Psoas muscle (tissue), 8 donors: Measurements from ENCODE around the gene C12orf57. TPM values are rescaled to one million over a fixed set of nuclear protein-coding genes. Genes with fewer than 3 reads are reported as not detected.
A peak's percentile ranks its signal among the peaks of the same experiment; 100 is the strongest.

Source experiments
- ATAC-seq, 4 donors: fragments of 200-7000 bp; cut with Tn5 transposase; one replicate each; pipeline ENCODE4 v1.9.1; 2020; ENCODE audit warnings: moderate library complexity in 3 of 4, mild to moderate bottlenecking in 2 of 4
- DNase-seq, 2 donors: peaks; one replicate each; pipeline ENCODE4 v3.0.0-alpha.2; 2020
- H3K27ac ChIP-seq: fragments of 200-600 bp; one replicate; pipeline ENCODE4 v1.8.0; 2022
- H3K27me3 ChIP-seq, 3 donors: fragments of 200-600 bp in 1 of 3; one replicate each; pipeline versions ENCODE4 v1.6.1 to v1.8.0; 2013 to 2022; ENCODE audit warnings: low read length in 2 of 3, mild to moderate bottlenecking in 2 of 3, moderate library complexity in 1 of 3; ENCODE audit not compliant: insufficient read depth in 3 of 3
- H3K36me3 ChIP-seq, 2 donors: fragments of 200-600 bp in 1 of 2; one replicate each; pipeline versions ENCODE4 v1.6.1 to v1.8.0; 2013 to 2022; ENCODE audit warnings: low read depth in 1 of 2, mild to moderate bottlenecking in 1 of 2, moderate library complexity in 1 of 2; ENCODE audit not compliant: insufficient read depth in 1 of 2
- H3K4me1 ChIP-seq: fragments of 200-600 bp; one replicate; pipeline ENCODE4 v1.8.0; 2022
- H3K4me3 ChIP-seq: fragments of 200-600 bp; one replicate; pipeline ENCODE4 v1.8.0; 2022; ENCODE audit warnings: mild to moderate bottlenecking
- H3K9me3 ChIP-seq: fragments of 200-600 bp; one replicate; pipeline ENCODE4 v1.8.0; 2022
- WGBS, 3 donors: extraction: QIAGEN DNeasy Blood & Tissue Kit; methylation state at CpG; one replicate each; pipeline versions ENCODE4 v1.1.6 to v1.1.7; 2013; 5-methylcytosine and 5-hydroxymethylcytosine counted together
- intact Hi-C, 2 donors: fragments of 100-400 bp; cut with DNase I; formaldehyde crosslinking; loops; one replicate each; pipeline versions ENCODE4 v1.11.0 to v1.14.2; 2022
- polyA plus RNA-seq, 3 donors: library from polyadenylated mRNA; stranded (reverse); fragments of 200-250 nt; gene quantifications; one replicate each; pipeline ENCODE4 v1.2.3, GENCODE V29; 2013
- total RNA-seq, 4 donors: library from RNA; stranded (reverse); fragmentation: NEBNext Ultra II Directional in 2 of 4; extraction: Animal tissue kit (Norgen Biotek cat#: 25700) in 2 of 4; gene quantifications; one replicate each; pipeline versions ENCODE4 v1.2.1 to v1.2.4, GENCODE V29; 2021 to 2023
- TF ChIP-seq, protein P1 (sequence below): fragments of 200-600 bp; IDR thresholded peaks from one replicate; pipeline ENCODE4 v1.8.0; 2022; ENCODE audit warnings: antibody characterized with exemption
- donor health status: healthy with polysubstance abuse.
- donor health status: DM: no; HTN: no; CAD: no; lungs with moderate emphysema.
- donor health status: Bipolar disorder and iron deficiency.
- donor health status: healthy.
- donor health status: DM: yes; HTN: yes; CAD: no.
- donor health status: DM: no; HTN: no; CAD: no.
- donor health status: DM: no; HTN: no; CAD: no.
- donor health status: DM: yes; HTN: yes; CAD: no.

Gene C12orf57
- total and polyA plus RNA-seq, 7 donors = 80.4 to 269 (median 110) TPM

DNA sequence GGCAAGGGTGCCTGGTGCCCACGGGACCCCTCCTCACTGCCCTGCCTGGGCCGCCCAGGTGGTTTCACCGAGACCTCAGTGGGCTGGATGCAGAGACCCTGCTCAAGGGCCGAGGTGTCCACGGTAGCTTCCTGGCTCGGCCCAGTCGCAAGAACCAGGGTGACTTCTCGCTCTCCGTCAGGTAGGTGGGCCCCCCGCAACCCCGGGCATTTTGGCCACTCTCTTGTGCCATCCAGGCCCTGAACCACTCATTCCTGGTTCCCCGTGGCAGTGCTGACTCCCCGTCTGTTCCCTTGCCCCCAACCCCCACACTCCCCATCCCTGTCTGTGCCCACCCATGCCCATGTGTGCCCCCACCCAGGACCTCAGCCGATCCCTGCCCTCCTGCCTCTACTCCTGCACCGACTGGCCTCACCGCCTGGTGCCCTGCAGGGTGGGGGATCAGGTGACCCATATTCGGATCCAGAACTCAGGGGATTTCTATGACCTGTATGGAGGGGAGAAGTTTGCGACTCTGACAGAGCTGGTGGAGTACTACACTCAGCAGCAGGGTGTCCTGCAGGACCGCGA is 7.8 kb downstream of the C12orf57 start:
- H3K27me3 ChIP-seq = no peaks in the 10 kb centered on the region
- intact Hi-C loops = loop anchor here in 1 of 2 donors (5.0 kb wide), 1 partner anchor 81 kb away; no protein-coding TSS in a partner anchor
- WGBS, 3 donors = 87 to 93% (median 87%) methylated on average over 20 of the region's 20 CpGs
- H3K9me3 ChIP-seq = no peaks in the 10 kb centered on the region
- H3K27ac ChIP-seq = no peak overlapping the region
- H3K4me1 ChIP-seq = no peaks in the 10 kb centered on the region
- peak overlapping the region; percentile 50 for H3K4me3 ChIP-seq
- no peak for ATAC-seq
- DNase-seq = peak in 1 of 2 donors; percentile 53
- H3K36me3 ChIP-seq = peaks cover 0 to 5% of the 10 kb centered on the region in 2 donors
- TF ChIP-seq, protein P1, sequence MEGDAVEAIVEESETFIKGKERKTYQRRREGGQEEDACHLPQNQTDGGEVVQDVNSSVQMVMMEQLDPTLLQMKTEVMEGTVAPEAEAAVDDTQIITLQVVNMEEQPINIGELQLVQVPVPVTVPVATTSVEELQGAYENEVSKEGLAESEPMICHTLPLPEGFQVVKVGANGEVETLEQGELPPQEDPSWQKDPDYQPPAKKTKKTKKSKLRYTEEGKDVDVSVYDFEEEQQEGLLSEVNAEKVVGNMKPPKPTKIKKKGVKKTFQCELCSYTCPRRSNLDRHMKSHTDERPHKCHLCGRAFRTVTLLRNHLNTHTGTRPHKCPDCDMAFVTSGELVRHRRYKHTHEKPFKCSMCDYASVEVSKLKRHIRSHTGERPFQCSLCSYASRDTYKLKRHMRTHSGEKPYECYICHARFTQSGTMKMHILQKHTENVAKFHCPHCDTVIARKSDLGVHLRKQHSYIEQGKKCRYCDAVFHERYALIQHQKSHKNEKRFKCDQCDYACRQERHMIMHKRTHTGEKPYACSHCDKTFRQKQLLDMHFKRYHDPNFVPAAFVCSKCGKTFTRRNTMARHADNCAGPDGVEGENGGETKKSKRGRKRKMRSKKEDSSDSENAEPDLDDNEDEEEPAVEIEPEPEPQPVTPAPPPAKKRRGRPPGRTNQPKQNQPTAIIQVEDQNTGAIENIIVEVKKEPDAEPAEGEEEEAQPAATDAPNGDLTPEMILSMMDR = no peak

DNA sequence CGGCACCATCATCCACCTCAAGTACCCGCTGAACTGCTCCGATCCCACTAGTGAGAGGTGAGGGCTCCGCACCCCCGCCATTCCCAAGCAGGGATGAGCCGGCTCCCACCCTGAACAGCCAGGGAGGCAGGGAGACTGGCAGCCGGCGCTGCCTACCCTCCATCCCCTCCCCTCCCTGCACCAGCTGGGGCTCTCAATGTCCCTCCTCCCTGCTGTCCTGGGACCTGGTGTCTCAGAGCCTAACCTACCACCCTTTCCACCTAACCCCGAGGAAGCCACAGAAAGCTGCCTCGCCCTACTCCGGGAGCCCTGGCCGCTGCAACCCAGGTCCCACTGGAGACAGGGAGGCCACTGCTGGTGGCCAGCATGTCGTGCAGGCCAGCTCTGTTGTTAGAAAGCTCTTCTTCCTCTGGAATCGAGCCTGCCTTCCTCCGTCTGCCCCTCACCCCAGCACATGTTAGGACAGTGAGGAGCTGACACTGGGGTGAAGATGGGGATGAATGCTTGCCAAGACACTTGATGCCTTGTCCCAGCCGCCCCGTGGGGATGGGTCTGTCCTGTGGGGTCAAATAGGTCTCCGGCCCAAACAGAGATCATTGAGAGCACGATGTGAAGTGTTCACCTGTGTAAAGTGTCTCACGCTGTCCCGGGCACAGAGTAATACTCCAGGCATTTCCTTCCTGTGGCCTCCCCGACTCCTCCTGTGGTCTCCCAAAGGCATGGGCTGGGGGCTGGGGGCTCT is 8.5 kb downstream of the C12orf57 start:
- intact Hi-C loops = loop anchor here in 1 of 2 donors (5.0 kb wide), 1 partner anchor 80 kb away; no protein-coding TSS in a partner anchor
- no peaks in the 10 kb centered on the region for H3K9me3 ChIP-seq
- peak overlapping the region; percentile 50 for H3K4me3 ChIP-seq
- H3K27ac ChIP-seq = no peak overlapping the region
- ATAC-seq (no peak), DNase-seq (peak in 1 of 2 donors; percentile 44)
- 60 to 75% (median 70%) methylated on average over 22 of the region's 22 CpGs for WGBS, 3 donors
- H3K36me3 ChIP-seq = peaks cover 0 to under 1% of the 10 kb centered on the region in 2 donors
- no peaks in the 10 kb centered on the region for H3K27me3 ChIP-seq
- H3K4me1 ChIP-seq = no peaks in the 10 kb centered on the region
- TF ChIP-seq, protein P1 = no peak

DNA sequence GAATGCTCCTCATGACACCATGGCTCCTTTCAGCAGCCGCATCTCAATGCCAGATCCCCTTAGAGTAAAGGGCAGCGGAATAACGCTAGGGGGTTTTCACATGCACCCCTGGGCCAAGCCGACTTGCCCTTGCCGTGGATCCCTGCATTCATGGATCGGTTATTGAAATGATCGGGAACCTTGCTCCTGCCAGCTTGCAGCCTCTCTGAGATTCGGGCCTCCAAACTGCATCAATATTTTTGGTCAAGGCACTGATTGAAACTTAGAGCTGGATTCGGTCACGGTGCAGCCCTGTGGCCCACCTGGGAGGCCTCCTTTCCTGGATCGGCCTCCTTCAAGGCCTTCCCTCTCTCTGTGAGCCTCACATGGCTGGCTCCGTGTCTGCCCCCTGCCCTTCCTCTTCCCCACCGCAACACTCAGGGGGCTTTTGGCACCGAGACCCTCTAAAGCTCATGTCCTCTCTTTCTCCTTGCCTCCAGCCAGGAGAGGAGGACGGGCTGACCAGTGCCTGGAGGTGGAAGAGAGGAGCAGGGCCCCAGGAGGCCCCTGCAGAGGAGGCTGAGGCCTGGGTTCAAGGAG is 9.1 kb downstream of the C12orf57 start:
- Histone ChIP-seq H3K36me3 (no peaks in the 10 kb centered on the region), H3K27ac (no peak overlapping the region), H3K4me1 (no peaks in the 10 kb centered on the region), H3K27me3 (no peaks in the 10 kb centered on the region), H3K4me3 (peak overlapping the region; percentile 50), H3K9me3 (no peaks in the 10 kb centered on the region)
- 85 to 89% (median 85%) methylated on average over 15 of the region's 15 CpGs for WGBS, 3 donors
- no peak for ATAC-seq
- DNase-seq = no peak
- intact Hi-C loops = loop anchor here in 1 of 2 donors (5.0 kb wide), 1 partner anchor 79 kb away; no protein-coding TSS in a partner anchor
- TF ChIP-seq, protein P1 = no peak

DNA sequence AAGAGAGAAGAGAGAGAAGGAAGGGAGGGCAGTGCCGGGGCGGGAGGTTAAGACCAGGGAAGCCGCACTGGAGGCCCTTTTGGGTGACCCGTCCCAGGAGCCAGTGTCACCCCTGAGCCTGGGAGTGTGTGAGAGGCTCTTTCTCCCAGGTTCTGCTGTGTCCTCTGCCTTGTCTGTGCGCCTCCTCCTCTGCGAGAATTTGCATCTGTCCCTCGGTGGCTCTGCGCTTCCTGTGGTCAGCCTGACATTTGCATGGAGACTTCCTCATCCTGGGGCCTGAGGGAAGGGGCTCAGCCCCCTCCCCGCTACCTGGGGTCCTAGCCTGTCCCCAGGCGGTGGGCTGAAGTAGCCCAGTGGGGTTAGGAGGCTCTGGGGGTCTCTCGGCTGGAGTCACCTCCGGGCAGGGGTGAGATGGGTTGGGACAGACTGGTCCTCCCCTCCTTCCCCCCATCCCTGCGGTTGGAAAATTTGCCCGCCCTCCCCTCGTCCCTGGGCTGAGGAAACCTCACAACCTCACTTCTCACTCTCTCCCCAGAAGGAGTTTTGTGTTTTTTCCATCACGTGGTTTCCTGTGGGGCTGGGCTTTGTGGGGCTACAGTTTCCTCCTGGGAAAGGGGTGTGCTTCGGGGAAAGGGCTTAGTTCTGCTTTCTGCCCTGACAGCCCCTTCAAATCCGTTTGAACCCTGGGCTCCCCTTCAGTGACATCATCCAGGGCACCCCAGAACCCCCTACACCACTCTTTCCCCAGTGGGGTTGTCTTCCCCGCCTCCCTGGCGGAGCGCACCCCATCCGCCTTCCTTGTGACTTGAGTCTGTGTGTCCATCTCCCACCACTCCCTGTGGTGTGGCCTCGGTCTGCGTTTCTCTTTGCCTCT is 9.9 kb downstream of the C12orf57 start:
- intact Hi-C loops = loop anchor here in 1 of 2 donors (5.0 kb wide), 1 partner anchor 79 kb away; no protein-coding TSS in a partner anchor
- WGBS, 3 donors = 57 to 60% (median 58%) methylated on average over 20 to 24 of the region's 24 CpGs
- TF ChIP-seq, protein P1 = no peak
- H3K36me3 ChIP-seq = no peaks in the 10 kb centered on the region
- peak overlapping the region; percentile 50 for H3K4me3 ChIP-seq
- H3K27me3 ChIP-seq = no peaks in the 10 kb centered on the region
- no peaks in the 10 kb centered on the region for H3K4me1 ChIP-seq
- ATAC-seq (peak; percentile 19 to 30 (median 22)), DNase-seq (peak in 1 of 2 donors; percentile 66)
- H3K27ac ChIP-seq = no peak overlapping the region
- no peaks in the 10 kb centered on the region for H3K9me3 ChIP-seq
